ENCODE measurements around the gene ARID1B. TPM values are rescaled to one million over a fixed set of nuclear protein-coding genes. Genes with fewer than 3 reads are reported as not detected.

The ARID1B gene
- total RNA-seq, 1 experiment from 2014 or later, result 24.2 TPM

DNA sequence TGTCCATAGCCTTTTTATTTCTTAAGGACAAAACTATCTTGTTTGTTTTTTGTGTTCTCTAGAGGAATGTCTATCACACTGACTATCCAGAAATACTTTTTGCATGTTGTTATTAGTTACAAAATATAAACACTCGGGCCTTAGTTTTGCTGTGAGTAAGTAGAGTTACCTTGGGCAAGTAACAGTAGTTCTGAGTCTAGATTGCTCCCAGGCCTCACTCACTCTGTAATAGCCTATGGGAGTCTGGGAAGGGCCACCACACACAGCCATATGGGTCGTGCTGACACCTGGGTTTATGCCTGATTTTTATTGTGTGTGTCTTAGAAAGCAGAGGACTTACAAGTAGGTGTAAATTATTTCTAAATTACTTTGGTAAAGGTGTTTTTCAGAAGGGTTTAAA lies 360.3 kb downstream of the ARID1B start:
- Histone ChIP-seq H3K9me3 (ENCODE audit: low read length) (no peaks in the 10 kb centered on the region), H3K9ac (ENCODE audit: low read length) (no peak overlapping the region), H3F3A (ENCODE audit: low read length, unreplicated experiment) (no peaks in the 10 kb centered on the region), H2AFZ (ENCODE audit: low read length) (no peak overlapping the region), H3K4me3 (ENCODE audit: low read length) (no peak overlapping the region), H4K20me1 (ENCODE audit: low read length) (no peaks in the 10 kb centered on the region), H3K79me2 (ENCODE audit: low read length) (no peaks in the 10 kb centered on the region), H3K36me3 (ENCODE audit: low read depth, low read length) (no peaks in the 10 kb centered on the region), H3K9me2 (replicated peaks; ENCODE audit: low read length) (no peaks in the 10 kb centered on the region), H3K27ac (ENCODE audit: low read length) (no peak overlapping the region), H3K27me3 (ENCODE audit: low read length) (no peaks in the 10 kb centered on the region), H3K4me1 (ENCODE audit: insufficient read depth, low read length) (no peaks in the 10 kb centered on the region), H3K4me2 (ENCODE audit: low read length) (no peak overlapping the region)
- no peak for ATAC-seq
- BruUV-seq (replicated peaks), result no TSS peak
- no peak for DNase-seq
- TF ChIP-seq EZH2phosphoT487 (IDR thresholded peaks at IDR 0.05; ENCODE audit: borderline replicate concordance, low read length), result no peak
- no peak for TF ChIP-seq EZH2 (IDR thresholded peaks at IDR 0.05; ENCODE audit: low read length, unreplicated experiment)
- TF ChIP-seq, protein P1, sequence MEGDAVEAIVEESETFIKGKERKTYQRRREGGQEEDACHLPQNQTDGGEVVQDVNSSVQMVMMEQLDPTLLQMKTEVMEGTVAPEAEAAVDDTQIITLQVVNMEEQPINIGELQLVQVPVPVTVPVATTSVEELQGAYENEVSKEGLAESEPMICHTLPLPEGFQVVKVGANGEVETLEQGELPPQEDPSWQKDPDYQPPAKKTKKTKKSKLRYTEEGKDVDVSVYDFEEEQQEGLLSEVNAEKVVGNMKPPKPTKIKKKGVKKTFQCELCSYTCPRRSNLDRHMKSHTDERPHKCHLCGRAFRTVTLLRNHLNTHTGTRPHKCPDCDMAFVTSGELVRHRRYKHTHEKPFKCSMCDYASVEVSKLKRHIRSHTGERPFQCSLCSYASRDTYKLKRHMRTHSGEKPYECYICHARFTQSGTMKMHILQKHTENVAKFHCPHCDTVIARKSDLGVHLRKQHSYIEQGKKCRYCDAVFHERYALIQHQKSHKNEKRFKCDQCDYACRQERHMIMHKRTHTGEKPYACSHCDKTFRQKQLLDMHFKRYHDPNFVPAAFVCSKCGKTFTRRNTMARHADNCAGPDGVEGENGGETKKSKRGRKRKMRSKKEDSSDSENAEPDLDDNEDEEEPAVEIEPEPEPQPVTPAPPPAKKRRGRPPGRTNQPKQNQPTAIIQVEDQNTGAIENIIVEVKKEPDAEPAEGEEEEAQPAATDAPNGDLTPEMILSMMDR (conservative IDR thresholded peaks at IDR 0.05; ENCODE audit: low read depth, low read length), result no peak
- ChIA-PET CTCF (no interaction called here), POLR2A (ENCODE audit: unreplicated experiment) (no interaction called here)
- intact Hi-C loops (cut with micrococcal nuclease), result no loop called here

DNA sequence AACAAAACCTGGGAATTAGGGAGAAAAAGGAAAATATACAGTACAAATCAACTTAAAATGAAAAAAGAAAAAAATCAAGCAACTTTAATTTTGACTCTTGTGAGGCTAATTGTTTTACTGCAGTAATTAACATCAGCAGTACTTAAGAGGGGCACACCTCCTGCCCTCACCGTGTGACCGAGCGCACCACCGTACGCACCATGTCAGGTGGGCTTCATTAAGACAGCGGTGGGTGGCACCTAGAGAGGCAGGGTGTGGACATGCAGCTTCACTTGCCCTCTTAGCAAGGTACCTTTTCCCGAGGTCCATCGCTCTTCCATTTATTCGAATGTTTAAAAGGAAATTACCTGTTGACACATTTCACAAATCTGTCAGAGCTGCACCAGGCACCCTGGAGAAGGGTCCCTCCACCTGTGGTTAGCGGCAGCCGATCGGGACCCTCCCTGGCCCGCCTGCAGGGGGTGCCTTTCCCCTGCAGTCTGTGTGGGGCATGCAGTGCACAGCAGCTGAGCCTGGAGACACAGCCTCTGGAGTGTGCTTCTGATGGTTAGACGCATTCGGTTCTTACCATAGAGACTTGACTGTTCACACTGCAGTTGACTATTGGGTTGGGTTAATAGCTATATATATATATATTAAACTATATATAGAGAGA lies 362.0 kb downstream of the ARID1B start:
- H3K9me2 ChIP-seq (replicated peaks; ENCODE audit: low read length), result no peaks in the 10 kb centered on the region
- H2AFZ ChIP-seq (ENCODE audit: low read length), result no peak overlapping the region
- no peak overlapping the region for H3K4me2 ChIP-seq (ENCODE audit: low read length)
- H3K9ac ChIP-seq (ENCODE audit: low read length), result no peak overlapping the region
- CTCF ChIA-PET, result interaction anchor here (1.0 kb wide), 1 partner anchor 31 kb away, joined by 5 read pairs; no protein-coding TSS in a partner anchor
- TF ChIP-seq, protein P1 (conservative IDR thresholded peaks at IDR 0.05; ENCODE audit: low read depth, low read length), result peak; percentile 50
- TF ChIP-seq EZH2 (IDR thresholded peaks at IDR 0.05; ENCODE audit: low read length, unreplicated experiment), result no peak
- no peak overlapping the region for H3K4me3 ChIP-seq (ENCODE audit: low read length)
- POLR2A ChIA-PET (ENCODE audit: unreplicated experiment), result no interaction called here
- peak; percentile 6 for DNase-seq
- no peaks in the 10 kb centered on the region for H3K79me2 ChIP-seq (ENCODE audit: low read length)
- no peaks in the 10 kb centered on the region for H3K9me3 ChIP-seq (ENCODE audit: low read length)
- no peaks in the 10 kb centered on the region for H3K27me3 ChIP-seq (ENCODE audit: low read length)
- no peak for ATAC-seq
- H3K27ac ChIP-seq (ENCODE audit: low read length), result no peak overlapping the region
- H4K20me1 ChIP-seq (ENCODE audit: low read length), result no peaks in the 10 kb centered on the region
- H3K4me1 ChIP-seq (ENCODE audit: insufficient read depth, low read length), result peaks cover 11% of the 10 kb centered on the region
- no TSS peak for BruUV-seq (replicated peaks)
- intact Hi-C loops (cut with micrococcal nuclease), result no loop called here
- no peaks in the 10 kb centered on the region for H3K36me3 ChIP-seq (ENCODE audit: low read depth, low read length)
- H3F3A ChIP-seq (ENCODE audit: low read length, unreplicated experiment), result no peaks in the 10 kb centered on the region

DNA sequence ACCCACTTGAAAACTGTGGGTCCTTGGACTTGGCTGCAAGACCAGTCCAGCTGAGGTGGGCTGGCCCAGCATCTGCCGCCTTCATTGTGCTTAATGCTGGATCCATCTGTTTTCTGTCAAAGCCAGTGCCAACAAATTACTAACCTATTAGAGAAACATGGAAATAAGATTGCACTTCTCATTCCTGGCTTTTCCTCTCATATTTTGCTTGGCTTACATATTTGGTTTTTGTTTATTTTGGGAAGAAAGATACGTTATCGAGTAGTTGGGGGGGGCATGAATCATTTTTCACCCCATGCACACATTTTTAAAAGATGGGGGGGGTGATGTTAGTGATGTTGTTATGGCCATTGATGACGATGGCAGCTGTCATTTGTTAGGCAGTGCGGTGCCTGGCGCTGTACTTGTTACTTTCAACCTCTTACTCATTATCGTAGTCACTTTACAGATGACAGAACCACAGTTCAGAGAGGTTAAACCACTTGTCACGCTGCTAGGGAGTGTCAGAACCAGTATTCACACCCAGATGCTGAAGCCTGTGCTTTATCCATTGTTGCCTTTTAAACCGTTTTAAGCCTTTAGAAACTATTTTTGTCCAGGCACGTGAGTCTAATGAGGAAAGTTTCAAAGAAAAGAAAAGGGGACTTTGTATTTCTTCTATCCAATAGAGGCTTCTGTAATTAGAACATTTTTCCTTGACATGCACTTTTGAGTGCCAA lies 366.2 kb downstream of the ARID1B start:
- ChIA-PET CTCF (no interaction called here), POLR2A (ENCODE audit: unreplicated experiment) (no interaction called here)
- Histone ChIP-seq H2AFZ (ENCODE audit: low read length) (no peak overlapping the region), H4K20me1 (ENCODE audit: low read length) (no peaks in the 10 kb centered on the region), H3K27me3 (ENCODE audit: low read length) (no peaks in the 10 kb centered on the region), H3K4me1 (ENCODE audit: insufficient read depth, low read length) (peaks cover 16% of the 10 kb centered on the region), H3F3A (ENCODE audit: low read length, unreplicated experiment) (no peaks in the 10 kb centered on the region), H3K9me2 (replicated peaks; ENCODE audit: low read length) (no peaks in the 10 kb centered on the region), H3K9me3 (ENCODE audit: low read length) (no peaks in the 10 kb centered on the region), H3K36me3 (ENCODE audit: low read depth, low read length) (no peaks in the 10 kb centered on the region), H3K9ac (ENCODE audit: low read length) (no peak overlapping the region), H3K79me2 (ENCODE audit: low read length) (no peaks in the 10 kb centered on the region), H3K4me3 (ENCODE audit: low read length) (no peak overlapping the region), H3K4me2 (ENCODE audit: low read length) (no peak overlapping the region), H3K27ac (ENCODE audit: low read length) (no peak overlapping the region)
- intact Hi-C loops (cut with micrococcal nuclease), result no loop called here
- TF ChIP-seq EZH2 (IDR thresholded peaks at IDR 0.05; ENCODE audit: low read length, unreplicated experiment), result no peak
- TF ChIP-seq, protein P1 (conservative IDR thresholded peaks at IDR 0.05; ENCODE audit: low read depth, low read length), result no peak
- no peak for TF ChIP-seq EZH2phosphoT487 (IDR thresholded peaks at IDR 0.05; ENCODE audit: borderline replicate concordance, low read length)
- DNase-seq (peak; percentile 12), ATAC-seq (no peak)
- BruUV-seq (replicated peaks), result no TSS peak
